ENCODE data around the gene RAPGEFL1.

DNA sequence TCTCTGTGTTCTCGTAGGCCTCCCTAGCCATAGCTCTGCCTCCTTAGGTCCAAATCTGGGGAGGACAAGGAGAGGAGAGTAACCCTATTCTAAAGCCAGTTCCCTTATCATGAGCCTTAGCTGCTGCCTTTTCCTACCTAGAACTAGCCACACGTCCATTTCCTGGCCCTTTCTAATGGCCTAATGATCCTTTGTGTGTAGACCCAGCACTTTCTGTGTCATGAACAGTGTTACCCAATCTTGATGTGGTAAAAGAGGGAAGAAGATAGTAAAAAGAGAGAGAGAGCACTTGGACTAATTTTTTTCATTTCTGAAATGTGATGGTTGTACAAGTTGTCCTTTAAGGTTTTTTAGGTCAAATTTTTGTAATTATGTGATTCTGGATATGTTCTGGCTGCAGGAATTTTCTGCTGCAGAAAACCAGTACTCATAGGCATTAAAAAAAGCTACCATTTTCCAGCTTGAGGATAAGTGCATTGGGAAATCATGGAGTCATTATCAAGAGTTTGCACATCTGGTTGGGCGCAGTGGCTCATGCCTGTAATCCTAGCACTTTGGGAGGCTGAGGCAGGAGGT, 18.7 kb upstream of the RAPGEFL1 start:
- TF ChIP-seq, protein P1, sequence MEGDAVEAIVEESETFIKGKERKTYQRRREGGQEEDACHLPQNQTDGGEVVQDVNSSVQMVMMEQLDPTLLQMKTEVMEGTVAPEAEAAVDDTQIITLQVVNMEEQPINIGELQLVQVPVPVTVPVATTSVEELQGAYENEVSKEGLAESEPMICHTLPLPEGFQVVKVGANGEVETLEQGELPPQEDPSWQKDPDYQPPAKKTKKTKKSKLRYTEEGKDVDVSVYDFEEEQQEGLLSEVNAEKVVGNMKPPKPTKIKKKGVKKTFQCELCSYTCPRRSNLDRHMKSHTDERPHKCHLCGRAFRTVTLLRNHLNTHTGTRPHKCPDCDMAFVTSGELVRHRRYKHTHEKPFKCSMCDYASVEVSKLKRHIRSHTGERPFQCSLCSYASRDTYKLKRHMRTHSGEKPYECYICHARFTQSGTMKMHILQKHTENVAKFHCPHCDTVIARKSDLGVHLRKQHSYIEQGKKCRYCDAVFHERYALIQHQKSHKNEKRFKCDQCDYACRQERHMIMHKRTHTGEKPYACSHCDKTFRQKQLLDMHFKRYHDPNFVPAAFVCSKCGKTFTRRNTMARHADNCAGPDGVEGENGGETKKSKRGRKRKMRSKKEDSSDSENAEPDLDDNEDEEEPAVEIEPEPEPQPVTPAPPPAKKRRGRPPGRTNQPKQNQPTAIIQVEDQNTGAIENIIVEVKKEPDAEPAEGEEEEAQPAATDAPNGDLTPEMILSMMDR (IDR thresholded peaks at IDR 0.05) = no peak
- TF ChIP-seq EZH2 (IDR thresholded peaks at IDR 0.05; ENCODE audit: borderline replicate concordance, insufficient read depth, low read depth, low read length, poor library complexity, severe bottlenecking) = no peak
